Mucosa of stomach (tissue), 1 donor: ENCODE data around the gene LENG1.
"Not testable (repeated sequence)": the region's sequence is repeated elsewhere in the genome, so short reads cannot be mapped to it uniquely, and the experiment has no call there.

Source experiments
- H3K27me3 ChIP-seq: one replicate; pipeline ENCODE4 v1.7.0; 2013; ENCODE audit warnings: mild to moderate bottlenecking, low read length; ENCODE audit not compliant: control insufficient read depth, insufficient read depth
- H3K36me3 ChIP-seq: one replicate; pipeline ENCODE4 v1.7.0; 2013; ENCODE audit warnings: low read length; ENCODE audit not compliant: control insufficient read depth, insufficient read depth
- H3K4me1 ChIP-seq: one replicate; pipeline ENCODE4 v1.7.0; 2013; ENCODE audit warnings: mild to moderate bottlenecking, low read length; ENCODE audit not compliant: control insufficient read depth, insufficient read depth
- H3K4me3 ChIP-seq: one replicate; pipeline ENCODE4 v1.7.0; 2013; ENCODE audit warnings: low read length
- H3K9ac ChIP-seq: one replicate; pipeline ENCODE4 v1.7.0; 2013; ENCODE audit warnings: mild to moderate bottlenecking, low read length, moderate library complexity
- H3K9me3 ChIP-seq: one replicate; pipeline ENCODE4 v1.7.0; 2013; ENCODE audit warnings: mild to moderate bottlenecking, low read length, moderate library complexity; ENCODE audit not compliant: control insufficient read depth
- donor health status: Pancreatic carcinoma.

LENG1 gene

DNA sequence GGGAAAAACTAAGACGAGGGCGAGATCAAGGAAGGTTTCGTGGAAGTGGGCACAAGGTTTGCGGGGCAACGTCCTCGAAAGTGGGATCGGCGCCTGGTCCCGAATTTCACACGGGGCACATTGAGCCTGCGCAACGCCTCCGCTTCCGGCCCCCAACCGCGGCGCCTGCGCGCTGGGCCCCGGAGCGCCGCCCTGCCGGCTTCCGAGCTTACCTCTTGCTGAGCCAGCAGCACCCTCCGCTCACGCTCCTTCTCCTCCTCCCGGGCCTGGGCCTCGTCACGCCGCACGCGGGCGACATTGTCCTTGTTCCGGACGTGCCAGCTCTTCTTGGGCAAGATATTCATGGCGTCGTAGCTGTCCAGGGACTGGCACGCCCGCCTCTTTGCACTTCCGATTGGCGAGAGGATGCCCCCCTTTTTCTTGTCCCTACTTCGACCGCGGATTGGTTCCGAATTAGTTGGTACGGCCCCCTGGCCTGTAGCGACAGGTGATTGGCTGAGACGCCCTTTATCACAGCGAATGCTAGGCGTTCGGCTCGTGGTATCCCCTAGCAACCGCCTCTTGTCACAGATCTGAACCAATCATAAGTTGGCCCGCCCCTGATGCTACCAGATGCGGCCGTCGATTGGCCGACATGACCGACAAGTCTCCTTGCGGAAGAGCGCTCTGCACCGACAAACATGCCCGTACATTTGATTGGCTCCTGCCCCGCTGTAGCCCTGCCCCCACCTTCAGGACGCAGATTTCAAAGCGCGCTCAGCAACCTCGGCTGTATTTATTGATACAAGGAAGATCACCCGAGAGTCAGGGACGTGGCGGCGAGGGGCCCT is at the start of gene LENG1:
TSS of gene LENG1 (minus strand) at position 370 of the 830 bp plus-strand sequence. CDS start at position 344, 26 bp downstream.
- H3K9me3 ChIP-seq, result no peaks in the 10 kb centered on the region
- peaks cover 22% of the 10 kb centered on the region for H3K36me3 ChIP-seq
- peak within 1 kb of the TSS; percentile 76 for H3K9ac ChIP-seq
- peak within 1 kb of the TSS; percentile 80 for H3K4me3 ChIP-seq
- no peaks in the 10 kb centered on the region for H3K27me3 ChIP-seq
- peaks cover 42% of the 10 kb centered on the region for H3K4me1 ChIP-seq

DNA sequence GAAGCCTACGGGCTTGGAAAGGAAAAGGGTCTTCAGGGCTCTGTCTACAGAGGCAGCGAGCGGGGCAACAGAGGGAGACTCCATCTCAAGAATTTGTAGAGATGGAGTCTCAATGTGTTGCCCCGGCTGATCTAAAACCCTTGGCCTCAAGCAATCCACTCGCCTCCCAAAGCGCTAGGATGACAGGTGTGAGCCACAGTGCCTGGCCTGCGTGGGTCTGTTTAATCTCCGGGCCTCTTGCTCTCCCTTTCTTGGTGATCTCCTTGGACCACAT is 49.2 kb upstream of the LENG1 start:
- peaks cover 57% of the 10 kb centered on the region for H3K4me1 ChIP-seq
- H3K4me3 ChIP-seq, result no peak overlapping the region
- peaks cover 15% of the 10 kb centered on the region for H3K36me3 ChIP-seq
- no peak overlapping the region for H3K9ac ChIP-seq
- H3K27me3 ChIP-seq, result no peaks in the 10 kb centered on the region
- H3K9me3 ChIP-seq, result no peaks in the 10 kb centered on the region

DNA sequence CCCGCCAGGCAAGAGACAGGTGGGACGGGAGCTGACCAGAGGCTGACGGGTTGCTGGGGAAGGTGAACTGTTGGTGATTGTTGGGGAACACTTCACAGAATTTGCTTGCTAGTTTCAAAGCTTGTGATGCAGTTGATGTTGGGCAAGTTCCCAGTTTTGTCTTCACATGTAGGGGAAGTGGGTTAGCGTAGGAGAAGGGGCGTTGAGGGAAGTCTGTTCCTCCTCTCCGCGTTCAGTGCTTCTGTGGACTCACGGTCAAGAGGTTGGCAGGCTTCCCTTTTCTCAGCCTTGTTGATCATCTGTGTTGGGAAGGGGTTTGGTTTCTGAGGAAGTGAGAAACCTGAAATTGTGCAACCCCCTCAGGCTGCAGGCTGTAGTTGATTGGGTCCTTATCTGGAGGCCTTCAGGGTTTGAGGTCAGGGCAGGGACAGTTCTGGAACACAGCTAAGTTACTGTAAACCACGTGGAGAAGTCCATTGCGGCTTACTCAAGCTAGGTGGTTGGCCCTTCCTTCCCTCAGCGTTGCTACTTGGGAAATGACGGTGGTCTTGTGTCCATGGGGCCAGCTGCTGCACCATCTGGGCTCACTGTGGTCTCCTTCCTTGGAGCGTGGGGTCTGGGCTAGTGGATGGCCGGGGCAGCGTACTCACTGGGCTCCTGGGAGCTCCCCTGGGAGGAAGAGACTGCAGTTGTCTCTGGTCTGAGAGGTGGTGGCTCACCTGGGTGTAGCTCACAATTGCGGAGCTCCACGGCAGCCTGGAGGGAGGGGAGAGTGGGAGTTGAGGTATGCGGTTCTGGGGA is 48.7 kb upstream of the LENG1 start:
- H3K27me3 ChIP-seq, result no peaks in the 10 kb centered on the region
- no peaks in the 10 kb centered on the region for H3K9me3 ChIP-seq
- peaks cover 62% of the 10 kb centered on the region for H3K4me1 ChIP-seq
- no peak overlapping the region for H3K9ac ChIP-seq
- peaks cover 16% of the 10 kb centered on the region for H3K36me3 ChIP-seq
- no peak overlapping the region for H3K4me3 ChIP-seq

DNA sequence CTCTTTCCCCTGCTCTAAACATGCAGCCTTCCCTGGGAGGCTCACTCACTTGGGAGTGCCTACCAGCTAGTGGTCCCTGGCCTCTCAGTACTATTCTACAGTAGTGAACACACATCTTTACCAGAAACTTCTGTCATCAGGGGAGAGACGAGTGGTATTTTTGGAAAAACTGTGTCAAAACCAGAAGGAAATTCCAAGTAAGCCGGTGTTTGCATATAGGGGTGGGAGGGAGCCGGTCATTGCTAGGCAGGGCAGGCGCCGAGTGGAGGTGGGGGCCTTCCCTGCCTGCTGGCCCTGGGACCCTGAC is 48.1 kb upstream of the LENG1 start:
- no peaks in the 10 kb centered on the region for H3K27me3 ChIP-seq
- H3K9me3 ChIP-seq, result no peaks in the 10 kb centered on the region
- peaks cover 68% of the 10 kb centered on the region for H3K4me1 ChIP-seq
- no peak overlapping the region for H3K9ac ChIP-seq
- peaks cover 16% of the 10 kb centered on the region for H3K36me3 ChIP-seq
- H3K4me3 ChIP-seq, result no peak overlapping the region

DNA sequence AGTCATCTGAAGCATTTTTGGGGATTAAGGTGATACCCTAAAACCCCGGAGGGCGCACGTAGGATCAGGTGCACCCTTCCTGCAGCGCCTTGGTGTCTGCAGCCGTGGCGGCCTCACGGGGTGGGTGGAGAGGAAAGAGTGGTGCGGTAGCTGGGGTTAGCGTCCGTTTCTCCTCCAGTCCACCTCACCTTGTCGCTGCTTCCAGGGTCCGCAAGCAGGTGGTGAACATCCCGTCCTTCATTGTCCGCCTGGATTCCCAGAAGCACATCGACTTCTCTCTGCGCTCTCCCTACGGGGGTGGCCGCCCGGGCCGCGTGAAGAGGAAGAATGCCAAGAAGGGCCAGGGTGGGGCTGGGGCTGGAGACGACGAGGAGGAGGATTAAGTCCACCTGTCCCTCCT is 47.7 kb upstream of the LENG1 start:
- peaks cover 21% of the 10 kb centered on the region for H3K36me3 ChIP-seq
- not testable (repeated sequence) for H3K9me3 ChIP-seq, H3K27me3 ChIP-seq, H3K9ac ChIP-seq, H3K4me3 ChIP-seq
- H3K4me1 ChIP-seq, result peaks cover 72% of the 10 kb centered on the region

DNA sequence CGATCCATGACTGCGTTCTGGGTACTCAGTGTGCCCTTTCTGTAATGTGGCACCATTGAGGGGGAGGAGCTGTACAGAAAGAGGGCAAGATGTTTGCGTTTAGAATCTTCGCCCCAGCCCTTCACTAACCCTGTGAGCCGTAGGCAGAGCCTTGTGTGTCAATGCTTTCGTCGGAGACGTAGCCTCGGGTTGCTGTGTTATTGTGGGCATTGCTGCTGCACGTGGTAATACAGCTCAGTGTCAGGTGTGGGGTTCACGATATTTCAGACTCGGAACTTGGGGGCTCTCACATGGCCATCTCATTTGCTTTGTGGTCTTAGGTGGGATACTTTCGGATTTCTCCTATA is 47.3 kb upstream of the LENG1 start:
- Histone ChIP-seq H3K9me3 (no peaks in the 10 kb centered on the region), H3K9ac (no peak overlapping the region), H3K27me3 (no peaks in the 10 kb centered on the region), H3K4me3 (no peak overlapping the region), H3K36me3 (peaks cover 22% of the 10 kb centered on the region), H3K4me1 (peaks cover 76% of the 10 kb centered on the region)

DNA sequence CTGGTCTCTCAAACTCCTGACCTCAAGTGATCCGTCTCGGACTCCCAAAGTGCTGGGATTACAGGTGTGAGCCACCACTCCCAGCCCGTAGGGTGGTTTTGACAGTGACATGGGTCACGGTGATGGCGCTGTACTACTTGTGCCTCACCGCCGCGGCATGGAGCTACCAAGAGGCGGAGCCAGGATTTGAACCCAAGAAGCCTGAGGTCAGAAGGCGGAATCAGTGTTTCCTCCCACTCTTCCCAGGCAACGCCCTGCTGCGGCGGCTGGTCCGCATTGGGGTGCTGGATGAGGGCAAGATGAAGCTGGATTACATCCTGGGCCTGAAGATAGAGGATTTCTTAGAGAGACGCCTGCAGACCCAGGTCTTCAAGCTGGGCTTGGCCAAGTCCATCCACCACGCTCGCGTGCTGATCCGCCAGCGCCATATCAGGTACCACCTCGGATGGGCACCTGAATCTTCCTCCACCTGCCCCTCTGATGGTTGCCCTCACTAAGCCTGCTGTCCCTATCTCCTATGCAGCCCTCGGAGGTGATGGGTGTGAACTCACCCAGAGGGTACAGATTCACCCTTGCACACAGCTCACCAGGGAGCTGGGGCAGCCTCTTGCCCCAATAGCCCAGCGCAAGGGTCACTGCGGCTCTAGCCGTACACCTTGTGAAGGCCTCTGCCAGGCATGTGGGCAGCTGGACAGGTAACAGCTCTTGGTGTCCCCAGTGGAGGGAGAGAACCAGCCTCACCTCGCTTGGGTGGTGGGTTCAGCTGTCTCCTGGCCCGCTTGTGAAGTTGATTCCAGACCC is 46.7 kb upstream of the LENG1 start:
- H3K9ac ChIP-seq, result no peak overlapping the region
- peaks cover 22% of the 10 kb centered on the region for H3K36me3 ChIP-seq
- H3K9me3 ChIP-seq, result no peaks in the 10 kb centered on the region
- no peaks in the 10 kb centered on the region for H3K27me3 ChIP-seq
- no peak overlapping the region for H3K4me3 ChIP-seq
- H3K4me1 ChIP-seq, result peaks cover 81% of the 10 kb centered on the region

DNA sequence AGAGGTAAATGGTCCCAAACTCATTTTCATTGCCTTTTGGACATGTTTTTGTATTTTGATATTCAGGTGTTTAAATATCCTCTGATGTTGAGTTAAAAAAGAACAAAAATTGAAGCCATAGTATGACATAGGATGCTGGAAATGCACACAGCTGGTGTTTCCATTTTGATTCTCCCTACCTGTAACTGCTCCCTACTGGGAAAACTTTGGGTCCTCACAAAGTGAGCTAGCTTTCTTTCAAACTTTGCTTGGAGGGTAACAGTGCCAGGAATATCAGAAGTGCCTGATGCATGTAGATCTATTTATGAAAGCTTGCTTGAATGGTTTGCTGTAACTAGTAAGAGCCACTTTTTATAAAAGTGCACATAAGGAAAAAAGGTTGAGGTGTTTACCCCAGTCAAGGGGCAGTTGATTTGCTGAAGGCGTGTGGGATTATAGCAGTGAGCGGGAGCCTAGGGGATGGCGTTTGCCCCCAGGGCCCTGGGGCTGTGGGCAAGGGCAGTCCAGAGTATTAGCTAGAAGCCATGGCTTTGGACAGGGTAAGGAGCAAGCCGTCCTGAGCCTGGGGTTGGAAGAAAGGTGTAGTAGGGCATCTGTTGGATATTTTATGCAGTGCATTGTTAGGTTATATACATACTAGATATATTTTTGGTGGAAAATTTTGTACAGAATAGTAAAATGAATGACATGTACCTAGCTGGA is 45.4 kb upstream of the LENG1 start:
- no peak overlapping the region for H3K4me3 ChIP-seq
- no peaks in the 10 kb centered on the region for H3K9me3 ChIP-seq
- peaks cover 68% of the 10 kb centered on the region for H3K4me1 ChIP-seq

DNA sequence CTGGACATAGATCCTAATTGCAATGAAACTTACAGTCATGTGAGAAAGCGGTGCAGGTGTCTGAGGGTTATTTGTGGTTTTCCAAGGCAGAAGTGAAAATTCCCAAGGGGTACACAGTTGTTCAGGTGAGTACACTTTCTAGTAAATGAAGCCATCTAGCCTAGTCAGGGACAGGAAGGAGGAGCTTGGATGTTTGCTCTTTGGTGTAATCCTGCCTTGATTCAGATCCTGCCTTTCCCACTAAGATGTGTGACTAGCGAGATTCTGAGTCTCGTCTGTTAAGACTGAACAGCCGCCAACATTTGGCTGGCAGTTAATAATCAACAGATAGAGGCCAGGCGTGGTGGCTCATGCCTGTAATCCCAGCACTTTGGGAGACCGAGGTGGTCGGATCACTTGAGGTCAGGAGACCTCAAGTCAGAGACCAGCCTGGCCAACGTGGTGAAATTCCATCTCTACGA is 43.7 kb upstream of the LENG1 start:
- Histone ChIP-seq H3K4me3 (no peak overlapping the region), H3K9me3 (no peaks in the 10 kb centered on the region), H3K27me3 (no peaks in the 10 kb centered on the region), H3K9ac (peak overlapping the region; percentile 11), H3K36me3 (peaks cover 22% of the 10 kb centered on the region), H3K4me1 (peaks cover 51% of the 10 kb centered on the region)

More for the DNA sequence above, 45.4 kb upstream of the LENG1 start:
- peaks cover 22% of the 10 kb centered on the region for H3K36me3 ChIP-seq
- H3K9ac ChIP-seq, result no peak overlapping the region
- H3K27me3 ChIP-seq, result no peaks in the 10 kb centered on the region

DNA sequence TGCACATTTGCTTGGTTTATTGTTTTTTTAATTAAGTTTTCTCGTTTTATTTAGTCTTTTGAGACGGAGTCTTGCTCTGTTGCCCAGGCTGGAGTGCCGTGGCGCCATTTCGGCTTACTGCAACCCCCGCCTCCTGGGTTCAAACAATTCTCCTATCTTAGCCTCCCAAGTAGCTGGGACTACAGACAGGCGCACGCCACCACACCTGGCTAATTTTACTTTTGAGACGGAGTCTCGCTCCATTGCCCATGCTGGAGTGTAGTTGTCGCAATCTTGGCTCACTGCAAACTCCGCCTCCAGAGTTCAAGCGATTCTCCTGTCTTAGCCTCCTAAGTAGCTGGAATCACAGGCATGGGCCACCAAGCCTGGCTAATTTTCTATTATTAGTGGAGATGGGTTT is 42.5 kb upstream of the LENG1 start:
- H3K9ac ChIP-seq, result peak overlapping the region; percentile 94
- H3K36me3 ChIP-seq, result peaks cover 19% of the 10 kb centered on the region
- H3K4me1 ChIP-seq, result peaks cover 46% of the 10 kb centered on the region
- H3K27me3 ChIP-seq, result no peaks in the 10 kb centered on the region
- H3K9me3 ChIP-seq, result no peaks in the 10 kb centered on the region
- no peak overlapping the region for H3K4me3 ChIP-seq

DNA sequence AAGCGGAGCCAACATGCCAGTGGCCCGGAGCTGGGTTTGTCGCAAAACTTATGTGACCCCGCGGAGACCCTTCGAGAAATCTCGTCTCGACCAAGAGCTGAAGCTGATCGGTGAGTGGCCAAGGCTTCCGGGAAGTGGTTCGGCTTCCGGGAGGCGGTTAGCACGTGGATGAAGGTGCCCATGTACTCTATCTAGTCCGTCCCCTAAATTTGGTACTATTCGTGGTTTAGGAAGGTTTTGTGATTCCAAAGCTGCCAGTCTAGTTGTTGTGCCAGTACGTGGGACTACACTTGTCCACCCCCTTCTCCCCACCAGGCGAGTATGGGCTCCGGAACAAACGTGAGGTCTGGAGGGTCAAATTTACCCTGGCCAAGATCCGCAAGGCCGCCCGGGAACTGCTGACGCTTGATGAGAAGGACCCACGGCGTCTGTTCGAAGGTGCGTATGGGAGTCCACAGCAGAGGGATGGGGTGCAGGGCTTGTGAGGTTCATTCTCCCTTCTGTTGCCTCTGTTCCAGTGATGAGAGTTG is 41.7 kb upstream of the LENG1 start:
- peaks cover 39% of the 10 kb centered on the region for H3K4me1 ChIP-seq
- H3K4me3 ChIP-seq, result peak overlapping the region; percentile 31
- no peaks in the 10 kb centered on the region for H3K27me3 ChIP-seq
- H3K9ac ChIP-seq, result peak overlapping the region; percentile 94
- no peaks in the 10 kb centered on the region for H3K9me3 ChIP-seq
- peaks cover 12% of the 10 kb centered on the region for H3K36me3 ChIP-seq
